GM19395 (cell line): ENCODE results near the gene CD48.
"Not testable (repeated sequence)": the region's sequence is repeated elsewhere in the genome, so short reads cannot be mapped to it uniquely, and the experiment has no call there.

Experiments used
- ATAC-seq: cut with Tn5 transposase; IDR thresholded peaks from one replicate; pipeline ENCODE4 v1.9.1; 2021; ENCODE audit warnings: mild to moderate bottlenecking, moderate library complexity; ENCODE audit not compliant: unreplicated experiment

CD48 gene

GRCh38 chr1:160656737-160657136, 54.9 kb downstream of the CD48 start:
- no peak for ATAC-seq

DNA sequence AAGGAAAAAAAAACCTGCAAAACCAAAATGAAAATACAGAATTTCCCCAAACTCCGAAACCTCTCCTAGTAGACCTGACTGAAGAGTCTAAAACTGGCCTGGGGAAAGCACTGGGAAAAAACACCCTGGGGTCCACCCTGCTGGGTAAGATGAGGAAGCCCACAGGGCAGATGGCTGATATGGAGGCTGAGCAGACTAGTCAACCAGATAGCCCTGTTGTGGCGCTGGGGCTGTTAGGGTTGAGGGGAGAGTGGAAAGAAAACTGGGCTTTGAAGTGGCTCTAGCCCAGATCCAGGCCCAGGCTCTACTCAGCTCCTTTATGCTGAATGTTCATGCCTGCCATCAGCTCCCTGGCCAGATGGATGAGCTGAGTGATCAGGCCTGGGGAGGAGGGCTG, 58.0 kb downstream of the CD48 start:
- no peak for ATAC-seq

GRCh38 chr1:160652924-160653619, 58.5 kb downstream of the CD48 start:
- no peak for ATAC-seq

DNA sequence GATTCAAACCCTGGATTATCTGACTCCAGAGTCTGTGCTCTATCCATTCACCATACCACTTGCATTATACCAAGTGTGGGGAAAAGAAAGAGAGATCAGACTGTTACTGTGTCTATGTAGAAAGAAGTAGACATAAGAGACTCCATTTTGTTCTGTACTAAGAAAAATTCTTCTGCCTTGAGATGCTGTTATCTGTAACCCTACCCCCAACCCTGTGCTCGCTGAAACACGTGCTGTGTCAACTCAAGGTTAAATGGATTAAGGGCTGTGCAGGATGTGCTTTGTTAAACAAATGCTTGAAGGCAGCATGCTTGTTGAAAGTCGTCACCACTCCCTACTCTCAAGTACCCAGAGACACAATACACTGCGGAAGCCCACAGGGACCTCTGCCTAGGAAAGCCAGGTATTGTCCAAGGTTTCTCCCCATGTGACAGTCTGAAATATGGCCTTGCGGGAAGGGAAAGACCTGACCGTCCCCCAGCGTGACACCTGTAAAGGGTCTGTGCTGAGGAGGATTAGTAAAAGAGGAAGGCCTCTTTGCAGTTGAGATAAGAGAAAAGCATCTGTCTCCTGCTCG, 59.5 kb downstream of the CD48 start:
- not testable (repeated sequence) for ATAC-seq

- ATAC-seq = no peak
Observed at GRCh38 chr1:160651433-160652064, 60.1 kb downstream of the CD48 start.

DNA sequence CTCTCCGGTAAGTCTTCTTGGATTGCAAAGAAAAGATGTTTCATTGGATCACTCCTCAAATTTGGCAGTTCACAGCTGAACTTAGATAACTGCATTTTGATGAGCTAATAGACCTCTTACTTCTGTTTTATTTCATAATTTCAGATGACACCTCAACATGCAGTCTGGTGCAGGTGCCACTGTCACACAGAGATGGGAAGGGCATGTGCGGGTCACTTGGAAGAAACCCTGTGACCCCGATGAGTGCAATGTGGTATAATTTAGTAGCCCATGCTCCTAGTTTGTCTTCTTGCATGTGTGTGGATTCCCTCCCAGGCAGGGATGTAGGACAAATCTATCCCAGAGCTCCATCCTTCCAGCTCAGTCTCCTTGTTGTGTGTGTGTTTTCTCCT, 64.3 kb downstream of the CD48 start:
- ATAC-seq = peak; percentile 12

- peak; percentile 65 for ATAC-seq
Observed at GRCh38 chr1:160646711-160647328, 64.8 kb downstream of the CD48 start, which contains the start of gene SLAMF1. TSS of gene SLAMF1 (minus strand) at chr1:160647044. CDS start at chr1:160646945, 99 bp downstream.

DNA sequence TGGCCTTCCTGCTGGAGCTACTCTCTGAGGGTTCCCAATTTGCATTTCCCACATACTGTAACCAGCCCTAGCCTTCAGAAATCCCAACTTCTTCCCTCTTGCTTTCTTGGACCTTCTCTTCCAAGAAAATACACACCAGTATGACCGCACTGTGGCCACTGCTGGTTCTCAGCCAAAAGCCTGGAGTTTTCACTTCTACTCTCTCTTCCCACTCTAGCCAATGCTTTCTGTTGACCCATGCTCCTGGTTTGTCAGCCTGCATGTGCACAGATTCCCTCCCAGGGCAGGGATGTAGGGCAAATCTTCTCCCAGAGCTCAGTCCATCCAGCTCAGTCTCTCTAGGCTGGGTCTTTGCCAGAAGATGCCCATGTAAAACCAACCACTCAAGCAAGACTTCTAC, 65.4 kb downstream of the CD48 start:
- ATAC-seq = no peak

DNA sequence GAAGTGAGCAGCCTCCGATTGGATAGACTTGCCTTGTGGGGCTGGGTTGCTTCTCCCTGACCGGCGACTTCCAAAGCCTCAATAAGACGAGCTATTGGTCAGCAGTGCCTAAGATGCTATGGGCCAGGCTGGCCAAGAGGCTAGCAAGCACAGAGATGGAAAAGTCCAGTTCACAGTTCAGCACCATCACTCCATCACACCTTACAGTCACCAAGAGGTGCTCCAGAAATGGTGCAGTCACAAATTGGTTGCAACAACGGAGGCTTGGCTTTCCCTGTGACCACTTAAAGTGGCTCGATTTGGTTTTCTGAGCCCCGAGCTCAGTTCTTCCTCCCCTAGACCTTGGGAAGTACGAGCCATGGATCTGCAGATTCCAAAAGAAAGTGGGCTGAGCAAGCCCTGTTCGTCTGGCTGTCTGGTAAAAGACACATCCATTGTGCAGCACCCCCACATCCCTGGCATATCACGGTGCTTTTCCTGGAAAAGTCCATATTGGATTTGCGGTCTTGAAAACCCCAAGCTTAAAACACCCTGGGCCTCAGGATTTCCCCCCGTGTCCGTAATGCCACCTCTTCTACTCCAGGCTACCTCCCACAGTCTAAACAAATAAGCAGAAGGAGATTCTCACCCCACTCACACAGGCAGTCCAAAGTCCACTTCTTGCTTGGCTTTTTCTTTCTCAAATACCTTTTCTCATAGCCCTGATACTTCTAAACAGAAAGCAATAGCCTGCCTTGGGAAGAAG, 66.1 kb downstream of the CD48 start:
- no peak for ATAC-seq

GRCh38 chr1:160644399-160644798, 67.2 kb downstream of the CD48 start:
- ATAC-seq = no peak

GRCh38 chr1:160643138-160643537, 68.5 kb downstream of the CD48 start:
- ATAC-seq = no peak

DNA sequence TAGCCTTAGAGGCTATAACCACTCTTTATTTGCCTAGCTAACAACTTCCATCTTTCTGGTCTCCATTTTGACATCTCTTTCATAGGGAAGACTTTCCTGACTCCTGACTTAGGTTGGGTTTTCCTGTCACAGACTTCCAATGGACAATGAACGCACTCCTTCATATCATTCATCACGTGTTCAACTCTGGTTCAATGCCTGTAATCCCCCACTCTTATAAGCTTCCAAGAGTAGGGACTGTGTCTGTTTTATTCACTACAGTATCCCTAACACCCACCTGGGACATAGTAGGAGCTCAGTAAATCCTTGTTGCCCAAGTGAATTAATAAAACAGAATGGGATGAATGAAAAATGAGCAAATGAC, 69.4 kb downstream of the CD48 start:
- no peak for ATAC-seq

- no peak for ATAC-seq
Observed at GRCh38 chr1:160641323-160642280, 70.0 kb downstream of the CD48 start.

DNA sequence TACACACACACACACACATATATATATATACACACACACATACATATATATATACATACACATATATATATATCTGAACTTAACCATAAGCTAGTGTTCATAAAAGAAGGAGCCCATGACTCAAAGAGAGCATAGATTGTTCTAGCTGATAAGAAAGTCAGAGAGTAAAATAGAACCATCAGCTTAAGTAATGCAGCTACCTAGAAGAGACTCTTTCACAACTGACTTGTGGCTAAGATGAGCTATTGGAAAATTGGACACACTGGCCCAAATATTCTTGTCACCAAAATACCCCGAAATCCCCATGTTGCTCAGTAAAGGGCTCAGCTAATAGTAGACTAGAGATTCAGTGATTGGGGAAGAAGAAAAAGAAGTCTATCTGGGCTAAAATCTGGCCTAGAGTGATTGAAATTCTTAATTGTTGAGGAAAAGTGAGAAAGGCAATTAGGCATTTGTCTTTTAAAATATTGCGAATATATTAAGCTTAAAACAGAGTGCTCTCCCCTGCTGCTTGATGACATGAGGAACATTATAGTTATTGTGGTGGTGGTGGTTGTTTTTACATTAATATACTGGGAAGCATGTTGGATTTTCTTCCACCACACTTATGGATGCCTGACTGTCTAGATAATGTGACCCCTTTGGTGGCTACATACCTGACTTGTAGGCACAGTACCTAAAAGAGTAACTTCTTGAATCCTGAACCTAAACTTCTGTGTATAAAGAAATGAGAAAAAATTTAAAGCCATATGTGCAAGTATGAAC, 71.1 kb downstream of the CD48 start:
- ATAC-seq = no peak

DNA sequence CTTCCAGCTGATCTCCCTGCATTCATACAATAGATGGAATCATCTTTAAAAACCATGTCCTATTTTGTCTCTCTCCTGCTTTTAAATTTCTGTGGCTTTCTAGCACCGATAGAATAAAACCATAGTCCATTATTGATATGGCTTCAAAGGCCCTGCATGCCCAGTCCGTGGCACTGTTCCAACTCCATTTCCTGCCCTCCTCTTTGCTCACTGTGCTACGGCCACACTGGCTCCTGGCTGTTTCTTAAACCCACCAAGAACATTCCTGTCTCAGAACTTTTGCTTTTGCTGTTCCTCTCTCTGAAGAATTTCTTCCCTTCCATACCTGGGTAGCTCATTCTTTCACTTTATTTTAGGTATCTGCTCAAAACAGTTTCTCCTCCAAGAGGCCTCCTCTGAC, 72.0 kb downstream of the CD48 start:
- no peak for ATAC-seq

DNA sequence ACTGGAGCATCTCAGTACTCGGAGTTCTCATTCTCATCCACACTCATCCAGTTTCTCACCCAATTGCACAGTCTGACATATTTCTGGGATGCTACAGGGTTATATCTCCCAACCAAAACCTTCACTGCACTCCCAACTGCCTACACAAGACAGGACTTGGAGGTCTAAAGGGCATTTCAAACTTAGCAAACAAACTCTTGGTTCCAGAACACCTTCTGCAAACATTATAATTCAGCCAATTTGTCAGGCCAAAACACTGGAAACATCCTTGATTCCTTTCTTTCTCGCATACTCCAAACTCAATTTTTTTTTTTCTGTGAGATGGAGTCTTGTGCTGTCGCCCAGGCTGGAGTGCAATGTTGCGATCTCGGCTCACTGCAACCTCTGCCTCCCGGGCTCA, 72.7 kb downstream of the CD48 start:
- no peak for ATAC-seq

- no peak for ATAC-seq
Observed at GRCh38 chr1:160638540-160638857, 73.1 kb downstream of the CD48 start.

DNA sequence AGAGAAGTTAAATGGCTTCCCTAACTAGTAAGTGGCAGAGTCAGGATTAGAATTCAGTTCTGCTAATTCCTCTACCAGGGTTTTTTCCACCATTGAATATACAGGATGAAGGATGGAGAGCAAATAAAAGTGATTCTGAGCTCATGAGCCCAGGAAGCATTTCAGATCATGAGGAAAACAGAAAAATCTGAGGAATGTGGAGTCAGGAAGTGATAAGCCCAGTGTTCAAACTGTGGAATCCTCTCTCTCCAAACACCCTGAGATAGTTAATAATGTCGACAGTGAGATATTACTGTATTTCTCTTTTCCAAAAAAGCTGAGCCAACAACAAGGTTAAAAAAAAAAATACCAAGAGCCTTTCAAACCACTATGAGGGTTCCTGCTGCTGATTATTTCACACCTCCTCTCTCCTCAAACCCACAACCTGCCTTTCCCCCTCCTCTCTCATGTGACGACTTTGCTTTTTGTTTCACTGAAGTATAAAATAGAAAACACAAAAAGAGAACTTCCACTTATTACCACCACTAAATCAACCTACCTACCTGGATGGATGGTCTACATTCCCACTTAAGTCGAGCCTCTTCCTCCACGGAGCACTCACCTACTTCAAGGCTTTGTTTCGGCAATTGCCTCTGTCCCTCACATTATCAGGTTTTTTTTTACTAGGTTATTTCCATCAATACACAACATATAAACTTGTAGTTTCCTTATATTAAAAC, 73.6 kb downstream of the CD48 start:
- ATAC-seq = no peak

DNA sequence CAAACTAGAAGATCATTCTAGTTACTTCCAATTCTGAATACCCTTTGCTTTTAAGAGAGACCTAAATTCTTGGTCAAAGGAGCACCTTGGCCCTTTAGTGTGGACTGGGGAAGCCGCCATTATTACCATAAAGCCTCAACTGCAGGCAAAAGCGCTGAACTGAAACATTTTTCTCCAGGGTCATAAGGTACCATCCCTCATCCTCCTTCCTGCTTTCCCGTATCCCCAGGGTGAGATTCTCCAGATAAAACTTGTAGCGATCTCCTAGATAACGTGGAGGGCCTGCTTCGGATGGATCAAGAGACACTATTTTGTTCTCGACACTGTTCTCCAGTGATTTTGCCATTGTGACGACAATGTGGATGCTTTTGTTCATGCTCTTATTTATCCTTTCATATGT, 74.6 kb downstream of the CD48 start:
- no peak for ATAC-seq
